HFF-Myc (cell line): ENCODE measurements around the gene TMEM86A.

Experiments
- DNase-seq: peaks from one replicate; pipeline ENCODE4 v3.0.0-alpha.2; 2011; ENCODE audit warnings: low read depth; ENCODE audit errors: extremely low read depth
- H3K4me3 ChIP-seq: replicated peaks from 2 replicates; pipeline ENCODE4 v1.5.1; 2011; ENCODE audit warnings: low read depth, mild to moderate bottlenecking, control low read depth, low read length
- TF ChIP-seq, protein P1 (sequence below): IDR thresholded peaks from 2 replicates; pipeline ENCODE4 v1.5.1; 2012; ENCODE audit warnings: mild to moderate bottlenecking, low read depth, low read length, control low read depth; ENCODE audit errors: missing control alignments

The TMEM86A gene

DNA sequence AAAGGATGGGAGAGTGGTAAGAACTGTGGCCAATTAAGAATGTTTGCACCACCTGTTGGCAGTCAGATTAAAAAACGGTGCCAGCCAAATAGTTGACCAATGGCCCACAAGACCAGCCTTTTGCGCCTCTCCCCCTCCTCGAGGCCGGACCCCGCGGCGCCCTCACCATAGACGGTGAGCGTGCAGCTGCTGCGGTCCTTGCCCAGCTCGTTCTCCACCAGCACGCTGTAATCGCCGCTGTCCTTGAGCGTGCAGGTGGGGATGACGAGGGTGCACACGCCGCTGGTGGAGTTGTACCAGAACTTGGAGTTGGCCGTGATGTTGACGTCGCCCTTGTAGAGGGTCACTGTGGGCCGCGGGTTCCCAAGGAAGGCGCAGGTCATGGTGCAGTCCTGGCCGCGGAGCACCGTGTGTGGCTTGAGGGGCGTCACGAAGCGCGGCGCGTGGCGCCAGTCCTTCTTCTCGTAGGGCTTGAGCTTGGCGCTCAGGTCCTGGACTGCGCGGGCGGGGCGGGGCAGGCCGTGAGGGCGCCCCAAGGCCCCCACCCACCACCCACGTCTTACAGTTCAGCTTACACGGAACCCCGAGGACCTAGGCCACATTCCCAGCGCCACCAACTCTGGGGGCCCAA is 7.2 kb downstream of the TMEM86A start:
- no peak for DNase-seq
- TF ChIP-seq, protein P1, sequence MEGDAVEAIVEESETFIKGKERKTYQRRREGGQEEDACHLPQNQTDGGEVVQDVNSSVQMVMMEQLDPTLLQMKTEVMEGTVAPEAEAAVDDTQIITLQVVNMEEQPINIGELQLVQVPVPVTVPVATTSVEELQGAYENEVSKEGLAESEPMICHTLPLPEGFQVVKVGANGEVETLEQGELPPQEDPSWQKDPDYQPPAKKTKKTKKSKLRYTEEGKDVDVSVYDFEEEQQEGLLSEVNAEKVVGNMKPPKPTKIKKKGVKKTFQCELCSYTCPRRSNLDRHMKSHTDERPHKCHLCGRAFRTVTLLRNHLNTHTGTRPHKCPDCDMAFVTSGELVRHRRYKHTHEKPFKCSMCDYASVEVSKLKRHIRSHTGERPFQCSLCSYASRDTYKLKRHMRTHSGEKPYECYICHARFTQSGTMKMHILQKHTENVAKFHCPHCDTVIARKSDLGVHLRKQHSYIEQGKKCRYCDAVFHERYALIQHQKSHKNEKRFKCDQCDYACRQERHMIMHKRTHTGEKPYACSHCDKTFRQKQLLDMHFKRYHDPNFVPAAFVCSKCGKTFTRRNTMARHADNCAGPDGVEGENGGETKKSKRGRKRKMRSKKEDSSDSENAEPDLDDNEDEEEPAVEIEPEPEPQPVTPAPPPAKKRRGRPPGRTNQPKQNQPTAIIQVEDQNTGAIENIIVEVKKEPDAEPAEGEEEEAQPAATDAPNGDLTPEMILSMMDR = no peak
- peak overlapping the region; percentile 26 for H3K4me3 ChIP-seq

DNA sequence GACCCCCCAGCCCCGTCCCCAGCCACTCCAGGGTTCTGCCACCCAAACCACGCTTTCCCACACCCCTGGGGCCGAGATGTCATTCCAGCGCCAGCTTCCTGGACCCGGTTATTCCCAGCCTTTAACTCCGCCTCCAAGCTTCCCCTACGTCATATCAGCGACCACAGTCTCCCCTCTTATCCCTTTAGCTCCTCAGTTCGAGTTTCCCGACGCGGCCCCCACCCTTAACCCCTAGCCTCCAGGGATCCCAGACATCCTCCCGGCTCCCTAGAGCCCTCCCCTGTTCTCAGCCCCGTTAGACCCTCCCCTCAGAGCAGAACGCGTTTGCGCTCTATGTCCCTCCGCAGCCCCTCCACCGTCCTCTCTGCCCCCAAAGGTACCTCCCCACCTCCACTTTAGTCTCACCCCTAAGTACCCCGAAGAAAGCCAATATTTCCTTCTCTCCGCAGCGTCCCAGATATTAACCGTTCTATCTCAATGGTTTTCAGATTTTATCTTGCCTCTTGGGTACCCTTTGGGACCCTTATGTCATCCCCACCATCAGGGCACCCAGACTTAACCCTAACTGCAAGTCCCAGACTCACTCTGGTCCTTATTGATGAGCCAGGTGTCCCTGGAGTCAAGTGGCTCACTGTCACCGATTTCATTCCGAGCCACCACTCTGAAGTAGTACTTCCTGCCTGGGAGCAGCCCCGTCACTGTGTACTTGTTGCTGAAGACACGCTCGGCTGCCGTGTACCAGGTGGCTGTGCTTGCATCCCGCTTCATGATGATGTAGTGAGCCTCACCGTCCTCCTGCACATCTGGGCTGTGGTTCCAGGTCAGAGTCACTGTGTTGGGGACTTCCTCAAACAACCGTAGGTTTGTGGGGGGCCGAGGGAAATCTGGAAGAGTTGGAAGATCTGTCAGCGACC is 8.0 kb downstream of the TMEM86A start:
- peak overlapping the region; percentile 15; the same call in 1 of the 2 replicates for H3K4me3 ChIP-seq
- no peak for DNase-seq
- TF ChIP-seq, protein P1 = no peak

DNA sequence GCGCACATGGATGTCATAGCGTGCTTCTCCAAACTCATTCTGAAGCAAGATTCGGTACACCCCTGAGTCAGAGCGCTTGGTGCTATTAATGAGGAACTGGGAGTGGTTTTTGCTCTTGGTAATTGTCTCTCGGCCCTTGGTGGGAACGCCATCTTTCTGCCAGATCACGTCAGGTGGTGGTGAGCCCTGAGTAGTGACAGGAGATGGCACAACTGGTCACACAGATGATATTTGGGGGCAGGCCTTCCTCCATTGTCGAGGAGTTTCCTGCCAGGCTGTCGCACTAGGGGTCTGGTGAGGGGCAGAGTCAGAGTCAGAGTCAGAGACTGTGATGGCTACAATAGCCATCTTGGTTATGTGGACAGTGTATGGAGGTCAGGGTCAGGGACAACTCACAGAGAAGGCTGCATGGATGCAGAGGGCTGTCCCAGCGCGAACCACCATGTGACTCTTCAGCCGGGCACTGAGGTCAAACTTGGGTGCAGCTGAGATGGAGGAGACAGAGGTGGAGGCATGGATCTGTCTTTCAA is 9.3 kb downstream of the TMEM86A start:
- no peak for DNase-seq
- TF ChIP-seq, protein P1 = no peak
- H3K4me3 ChIP-seq = no peak overlapping the region

GRCh38 chr11:18709414-18709813 is 10.8 kb downstream of the TMEM86A start:
- TF ChIP-seq, protein P1 = no peak
- H3K4me3 ChIP-seq = no peak overlapping the region
- DNase-seq = no peak

DNA sequence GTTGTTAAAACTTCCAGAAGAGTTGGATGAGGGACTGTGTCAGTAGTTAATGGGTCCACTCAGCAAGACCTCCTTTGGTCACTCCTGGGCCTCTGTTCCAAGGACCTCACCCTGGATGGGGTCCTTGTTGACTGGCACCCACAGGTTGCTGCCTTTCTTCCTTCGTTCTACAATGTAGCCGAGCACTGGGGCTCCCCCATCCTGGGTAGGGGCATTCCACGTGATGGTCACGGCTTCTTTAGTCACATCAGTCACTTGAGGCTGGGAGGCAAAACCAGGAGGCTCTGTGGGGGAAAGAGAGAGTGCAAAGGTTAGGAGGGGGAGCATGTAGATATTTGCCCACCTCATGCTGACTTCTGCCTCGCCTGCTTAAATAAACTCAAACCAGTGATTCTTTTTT is 12.0 kb downstream of the TMEM86A start:
- TF ChIP-seq, protein P1 = no peak
- no peak for DNase-seq
- no peak overlapping the region for H3K4me3 ChIP-seq

GRCh38 chr11:18713646-18714442 is 15.3 kb downstream of the TMEM86A start:
- H3K4me3 ChIP-seq = no peak overlapping the region
- TF ChIP-seq, protein P1 = no peak
- DNase-seq = no peak
